ENCODE measurements around the gene NHEJ1. TPM values are rescaled to one million over a fixed set of nuclear protein-coding genes. Genes with fewer than 3 reads are reported as not detected.

The NHEJ1 gene
- total RNA-seq, 1 donor from 2014 or later: 10.8 TPM

- Histone ChIP-seq H3K4me1 (ENCODE audit: insufficient read depth, low read length) (no peaks in the 10 kb centered on the region), H4K20me1 (ENCODE audit: insufficient read depth, low read length) (no peaks in the 10 kb centered on the region), H2AFZ (ENCODE audit: low read depth, low read length) (no peak overlapping the region), H3K27me3 (ENCODE audit: insufficient read depth, low read length) (no peaks in the 10 kb centered on the region), H3K36me3 (ENCODE audit: insufficient read depth, low read length) (no peaks in the 10 kb centered on the region), H3K9me3 (ENCODE audit: insufficient read depth, low read depth, low read length) (no peaks in the 10 kb centered on the region), H3K4me3 (ENCODE audit: insufficient read depth, low read depth, low read length) (no peak overlapping the region), H3K79me2 (ENCODE audit: insufficient read depth, low read length) (no peaks in the 10 kb centered on the region), H3K9ac (ENCODE audit: low read length) (no peak overlapping the region), H3K27ac (ENCODE audit: low read depth, low read length) (no peak overlapping the region), H3K4me2 (ENCODE audit: low read length) (no peak overlapping the region)
- Mint-ChIP-seq H3K27ac (ENCODE audit: unreplicated experiment) (no peak overlapping the region), H3K4me1 (ENCODE audit: low read depth, unreplicated experiment) (peaks cover 8% of the 10 kb centered on the region), H3K27me3 (ENCODE audit: low read depth, unreplicated experiment) (peaks cover 16% of the 10 kb centered on the region), H3K4me3 (ENCODE audit: unreplicated experiment) (no peak overlapping the region), H3K36me3 (ENCODE audit: low read depth, unreplicated experiment) (peaks cover 8% of the 10 kb centered on the region), H3K9me3 (ENCODE audit: unreplicated experiment) (peaks cover 3% of the 10 kb centered on the region)
- DNase-seq (ENCODE audit: low read depth): no peak
- TF ChIP-seq CTCF (IDR thresholded peaks at IDR 0.05; ENCODE audit: insufficient read depth, low read depth, low read length) (no peak), EZH2 (IDR thresholded peaks at IDR 0.05; ENCODE audit: insufficient read depth, low read length) (no peak)
- FAIRE-seq: no peak
Measured at GRCh38 chr2:219087361-219087760, 73.3 kb downstream of the NHEJ1 start.

DNA sequence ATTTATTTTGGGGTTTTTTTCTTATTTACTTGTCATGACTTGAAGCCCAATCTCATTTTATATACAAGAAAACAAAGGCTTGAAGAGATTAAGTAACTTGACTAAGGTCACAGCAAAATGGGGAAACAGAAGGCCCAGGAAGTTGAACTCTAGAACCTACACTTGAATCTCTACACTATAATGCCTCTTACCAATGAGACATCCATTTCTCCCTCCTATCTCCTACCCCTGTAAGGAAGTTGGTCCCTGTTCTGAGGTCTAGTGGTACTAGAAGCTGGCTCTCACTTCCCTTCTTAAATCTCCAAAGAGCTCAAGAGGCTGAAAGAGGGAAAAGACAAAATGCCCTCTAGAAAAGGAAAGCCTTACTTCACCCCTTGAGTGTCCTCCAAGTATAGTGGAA lies 74.4 kb downstream of the NHEJ1 start:
- Histone ChIP-seq H3K36me3 (ENCODE audit: insufficient read depth, low read length) (no peaks in the 10 kb centered on the region), H2AFZ (ENCODE audit: low read depth, low read length) (no peak overlapping the region), H4K20me1 (ENCODE audit: insufficient read depth, low read length) (peaks cover under 1% of the 10 kb centered on the region), H3K4me2 (ENCODE audit: low read length) (no peak overlapping the region), H3K4me1 (ENCODE audit: insufficient read depth, low read length) (no peaks in the 10 kb centered on the region), H3K4me3 (ENCODE audit: insufficient read depth, low read depth, low read length) (no peak overlapping the region), H3K9me3 (ENCODE audit: insufficient read depth, low read depth, low read length) (no peaks in the 10 kb centered on the region), H3K27me3 (ENCODE audit: insufficient read depth, low read length) (no peaks in the 10 kb centered on the region), H3K9ac (ENCODE audit: low read length) (no peak overlapping the region), H3K79me2 (ENCODE audit: insufficient read depth, low read length) (no peaks in the 10 kb centered on the region), H3K27ac (ENCODE audit: low read depth, low read length) (no peak overlapping the region)
- H3K36me3 Mint-ChIP-seq (ENCODE audit: low read depth, unreplicated experiment): peaks cover 8% of the 10 kb centered on the region
- peaks cover 3% of the 10 kb centered on the region for H3K9me3 Mint-ChIP-seq (ENCODE audit: unreplicated experiment)
- H3K27ac Mint-ChIP-seq (ENCODE audit: unreplicated experiment): no peak overlapping the region
- H3K27me3 Mint-ChIP-seq (ENCODE audit: low read depth, unreplicated experiment): peaks cover 27% of the 10 kb centered on the region
- DNase-seq (ENCODE audit: low read depth) (no peak), FAIRE-seq (no peak)
- no peak overlapping the region for H3K4me3 Mint-ChIP-seq (ENCODE audit: unreplicated experiment)
- TF ChIP-seq EZH2 (IDR thresholded peaks at IDR 0.05; ENCODE audit: insufficient read depth, low read length) (no peak), CTCF (IDR thresholded peaks at IDR 0.05; ENCODE audit: insufficient read depth, low read depth, low read length) (no peak)
- peaks cover 8% of the 10 kb centered on the region for H3K4me1 Mint-ChIP-seq (ENCODE audit: low read depth, unreplicated experiment)

DNA sequence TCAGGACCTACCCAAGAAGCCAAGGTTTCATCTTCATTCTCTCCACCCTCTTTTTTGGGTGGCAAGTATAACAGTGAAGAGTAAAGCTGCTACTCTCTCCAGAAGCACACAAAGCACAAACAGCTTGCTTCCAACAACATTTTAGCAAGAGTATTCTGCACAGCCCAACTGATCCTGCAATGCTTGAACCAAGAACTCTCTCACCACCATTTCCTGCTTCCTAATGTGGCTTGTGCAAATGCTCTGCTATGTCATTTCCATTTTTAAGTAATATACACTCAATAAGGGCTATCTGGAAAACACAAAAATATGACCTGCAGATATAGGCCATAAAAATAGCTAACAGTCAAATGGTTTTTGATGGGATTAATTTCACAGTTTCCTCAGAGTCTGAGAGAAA lies 75.8 kb downstream of the NHEJ1 start:
- DNase-seq (ENCODE audit: low read depth): no peak
- Mint-ChIP-seq H3K27ac (ENCODE audit: unreplicated experiment) (no peak overlapping the region), H3K4me1 (ENCODE audit: low read depth, unreplicated experiment) (peaks cover 10% of the 10 kb centered on the region), H3K4me3 (ENCODE audit: unreplicated experiment) (no peak overlapping the region), H3K27me3 (ENCODE audit: low read depth, unreplicated experiment) (peaks cover 32% of the 10 kb centered on the region), H3K9me3 (ENCODE audit: unreplicated experiment) (peaks cover 3% of the 10 kb centered on the region), H3K36me3 (ENCODE audit: low read depth, unreplicated experiment) (peaks cover 4% of the 10 kb centered on the region)
- Histone ChIP-seq H4K20me1 (ENCODE audit: insufficient read depth, low read length) (peaks cover 6% of the 10 kb centered on the region), H3K9me3 (ENCODE audit: insufficient read depth, low read depth, low read length) (no peaks in the 10 kb centered on the region), H3K79me2 (ENCODE audit: insufficient read depth, low read length) (no peaks in the 10 kb centered on the region), H3K4me2 (ENCODE audit: low read length) (no peak overlapping the region), H3K36me3 (ENCODE audit: insufficient read depth, low read length) (no peaks in the 10 kb centered on the region), H3K9ac (ENCODE audit: low read length) (no peak overlapping the region), H2AFZ (ENCODE audit: low read depth, low read length) (no peak overlapping the region), H3K27ac (ENCODE audit: low read depth, low read length) (no peak overlapping the region), H3K4me1 (ENCODE audit: insufficient read depth, low read length) (no peaks in the 10 kb centered on the region), H3K27me3 (ENCODE audit: insufficient read depth, low read length) (no peaks in the 10 kb centered on the region), H3K4me3 (ENCODE audit: insufficient read depth, low read depth, low read length) (no peak overlapping the region)
- no peak for TF ChIP-seq CTCF (IDR thresholded peaks at IDR 0.05; ENCODE audit: insufficient read depth, low read depth, low read length)
- no peak for TF ChIP-seq EZH2 (IDR thresholded peaks at IDR 0.05; ENCODE audit: insufficient read depth, low read length)
- FAIRE-seq: no peak
